K562 (cell line): Measurements from ENCODE around the gene EEF1AKMT4.

ENCODE experiments used
- CTCF ChIP-seq, 3 experiments: IDR thresholded peaks in 2 of 3; conservative IDR thresholded peaks in 1 of 3; 2 replicates each; pipeline ENCODE4 v1.5.1; 2011 to 2012; ENCODE audit warnings: low read length in 3 of 3, mild to moderate bottlenecking in 3 of 3, control low read depth in 2 of 3, improper control_type of control experiment in 1 of 3, inconsistent platforms in 1 of 3, low read depth in 1 of 3, mixed read lengths in 1 of 3, moderate library complexity in 1 of 3; ENCODE audit not compliant: insufficient read depth in 2 of 3
- FOXJ2 ChIP-seq: fragments of 200-800 bp; sonication (Bioruptor generic); IDR thresholded peaks from 2 replicates; pipeline ENCODE4 v1.6.1; 2016; ENCODE audit warnings: missing genetic modification characterization, missing compliant biosample characterization
- NCOR1 ChIP-seq: fragments of 450-650 bp; IDR thresholded peaks from 2 replicates; pipeline ENCODE4 v1.6.1; 2016; ENCODE audit warnings: mild to moderate bottlenecking, moderate library complexity
- PHF21A ChIP-seq: fragments of 450-650 bp; IDR thresholded peaks from 2 replicates; pipeline ENCODE4 v1.6.1; 2017; ENCODE audit warnings: low read depth, borderline replicate concordance
- SAFB ChIP-seq: fragments of 200-400 bp; formaldehyde crosslinking; IDR thresholded peaks from 2 replicates; pipeline ENCODE4 v1.6.1; 2017; ENCODE audit warnings: low read depth, low read length, borderline replicate concordance
- TSC22D4 ChIP-seq: fragments of 450-650 bp; IDR thresholded peaks from 2 replicates; pipeline ENCODE4 v1.6.1; 2016; ENCODE audit warnings: missing genetic modification characterization, missing biosample characterization, control low read depth
- ZC3H4 ChIP-seq: sonication (generic); formaldehyde crosslinking; IDR thresholded peaks from 2 replicates; pipeline ENCODE4 v1.9.0; 2021; ENCODE audit warnings: missing genetic modification reagents, borderline replicate concordance

GRCh38 chr3:184260724-184261269, 11.3 kb downstream of the EEF1AKMT4 start:
- TF ChIP-seq CTCF (IDR thresholded peaks at IDR 0.05 in 2 of 3, conservative IDR thresholded peaks at IDR 0.05 in 1 of 3; ENCODE audit: insufficient read depth in 2 of 3, low read depth in 1 of 3, low read length in 3 of 3) (no peak), ZC3H4 (CRISPR knock-in tag) (no peak), PHF21A (no peak), SAFB (no peak), NCOR1 (no peak), FOXJ2 (tag) (no peak), TSC22D4 (tag) (no peak)
